Upper lobe of right lung (tissue), 1 donor: ENCODE measurements around the gene ODAD3. TPM values are rescaled to one million over a fixed set of nuclear protein-coding genes. Genes with fewer than 3 reads are reported as not detected.

Experiments
- ATAC-seq: fragments of 200-7000 bp; cut with Tn5 transposase; one replicate; pipeline ENCODE4 v1.9.1; 2020; ENCODE audit warnings: mild to moderate bottlenecking, moderate library complexity
- DNase-seq: peaks from one replicate; pipeline ENCODE4 v3.0.0-alpha.2; 2020
- H3K27ac ChIP-seq: fragments of 200-600 bp; one replicate; pipeline ENCODE4 v1.8.0; 2022
- H3K27me3 ChIP-seq: fragments of 200-600 bp; one replicate; pipeline ENCODE4 v1.8.0; 2022; ENCODE audit warnings: mild to moderate bottlenecking
- H3K36me3 ChIP-seq: fragments of 200-600 bp; one replicate; pipeline ENCODE4 v1.8.0; 2022
- H3K4me1 ChIP-seq: fragments of 200-600 bp; one replicate; pipeline ENCODE4 v1.8.0; 2022
- H3K4me3 ChIP-seq: fragments of 200-600 bp; one replicate; pipeline ENCODE4 v1.8.0; 2022; ENCODE audit warnings: mild to moderate bottlenecking
- H3K9me3 ChIP-seq: fragments of 200-600 bp; one replicate; pipeline ENCODE4 v1.8.0; 2022
- CTCF ChIP-seq: fragments of 200-600 bp; IDR thresholded peaks from one replicate; pipeline ENCODE4 v1.8.0; 2022; ENCODE audit warnings: antibody characterized with exemption
- intact Hi-C: fragments of 100-400 bp; cut with DNase I; formaldehyde crosslinking; loops from one replicate; pipeline ENCODE4 v1.11.0; 2022
- total RNA-seq: library from RNA; stranded (reverse); fragmentation: NEBNext Ultra II Directional; extraction: Animal tissue kit (Norgen Biotek cat#: 25700); gene quantifications from one replicate; pipeline ENCODE4 v1.2.1, GENCODE V29; 2021
- donor health status: DM: no; HTN: yes; CAD: no; lungs with severe emphysema.

The ODAD3 gene
- total RNA-seq, 1 donor from 2014 or later = 0.49 TPM

- DNase-seq = no peak
- TF ChIP-seq CTCF = peak; percentile 56
- H3K9me3 ChIP-seq = no peaks in the 10 kb centered on the region
- H3K4me1 ChIP-seq = peaks cover 56% of the 10 kb centered on the region
- intact Hi-C loops = no loop called here
- H3K27ac ChIP-seq = no peak overlapping the region
- H3K4me3 ChIP-seq = no peak overlapping the region
- H3K36me3 ChIP-seq = no peaks in the 10 kb centered on the region
- H3K27me3 ChIP-seq = no peaks in the 10 kb centered on the region
- no peak for ATAC-seq
Observed at GRCh38 chr19:11378319-11379189, 56.4 kb downstream of the ODAD3 start.

GRCh38 chr19:11377756-11378155 is 57.2 kb downstream of the ODAD3 start:
- Histone ChIP-seq H3K4me3 (no peak overlapping the region), H3K27me3 (no peaks in the 10 kb centered on the region), H3K9me3 (no peaks in the 10 kb centered on the region), H3K4me1 (peaks cover 48% of the 10 kb centered on the region), H3K27ac (no peak overlapping the region), H3K36me3 (no peaks in the 10 kb centered on the region)
- intact Hi-C loops = no loop called here
- ATAC-seq (no peak), DNase-seq (no peak)
- no peak for TF ChIP-seq CTCF

- DNase-seq = no peak
- no peaks in the 10 kb centered on the region for H3K9me3 ChIP-seq
Observed at GRCh38 chr19:11377237-11377636, 57.7 kb downstream of the ODAD3 start.

GRCh38 chr19:11375143-11375948 is 59.6 kb downstream of the ODAD3 start:
- TF ChIP-seq CTCF = no peak
- intact Hi-C loops = no loop called here
- ATAC-seq (peak; percentile 17), DNase-seq (peak; percentile 87)
- no peaks in the 10 kb centered on the region for H3K27me3 ChIP-seq
- no peaks in the 10 kb centered on the region for H3K9me3 ChIP-seq
- H3K36me3 ChIP-seq = no peaks in the 10 kb centered on the region
- peak overlapping the region; percentile 63 for H3K4me3 ChIP-seq
- peak overlapping the region; percentile 96 for H3K27ac ChIP-seq
- peaks cover 36% of the 10 kb centered on the region for H3K4me1 ChIP-seq

More at GRCh38 chr19:11377237-11377636, 57.7 kb downstream of the ODAD3 start:
- intact Hi-C loops = no loop called here
- no peak for ATAC-seq
- no peaks in the 10 kb centered on the region for H3K36me3 ChIP-seq
- peaks cover 45% of the 10 kb centered on the region for H3K4me1 ChIP-seq
- TF ChIP-seq CTCF = no peak
- no peaks in the 10 kb centered on the region for H3K27me3 ChIP-seq
- H3K4me3 ChIP-seq = no peak overlapping the region
- peak overlapping the region; percentile 6 for H3K27ac ChIP-seq

GRCh38 chr19:11374433-11375142 is 60.3 kb downstream of the ODAD3 start, which contains the start of gene SWSAP1:
SWSAP1 (plus strand) TSS chr19:11374666; CDS start chr19:11374681, 15 bp downstream.
- intact Hi-C loops = no loop called here
- peak; percentile 96 for ATAC-seq
- Histone ChIP-seq H3K36me3 (no peaks in the 10 kb centered on the region), H3K9me3 (no peaks in the 10 kb centered on the region), H3K4me1 (peaks cover 33% of the 10 kb centered on the region), H3K27ac (peak within 1 kb of the TSS; percentile 96), H3K4me3 (peak within 1 kb of the TSS; percentile 63), H3K27me3 (no peaks in the 10 kb centered on the region)
- DNase-seq = peak; percentile 99
- TF ChIP-seq CTCF = no peak
